Neural crest cell (in vitro differentiated cells): ENCODE results near the gene CETN3. TPM values are rescaled to one million over a fixed set of nuclear protein-coding genes. Genes with fewer than 3 reads are reported as not detected.
"Not testable (repeated sequence)": the region's sequence is repeated elsewhere in the genome, so short reads cannot be mapped to it uniquely, and the experiment has no call there.

Experiments
- DNase-seq: peaks from one replicate; pipeline ENCODE4 v3.0.0; 2021; ENCODE audit warnings: low read depth, mixed read lengths, low spot score
- H3K27ac Mint-ChIP-seq: one replicate; pipeline ENCODE4 v1.8.0; 2021; ENCODE audit warnings: mild to moderate bottlenecking, mixed read lengths; ENCODE audit not compliant: unreplicated experiment
- H3K27me3 Mint-ChIP-seq: 2 replicates; pipeline ENCODE4 v1.8.0; 2021; ENCODE audit warnings: low read depth, mild to moderate bottlenecking, mixed read lengths
- H3K36me3 Mint-ChIP-seq: 2 replicates; pipeline ENCODE4 v1.8.0; 2021; ENCODE audit warnings: low read depth, mild to moderate bottlenecking, mixed read lengths
- H3K4me1 Mint-ChIP-seq: 2 replicates; pipeline ENCODE4 v1.8.0; 2021; ENCODE audit warnings: mixed read lengths
- H3K4me3 Mint-ChIP-seq: one replicate; pipeline ENCODE4 v1.8.0; 2021; ENCODE audit warnings: mild to moderate bottlenecking, mixed read lengths
- H3K9me3 Mint-ChIP-seq: 2 replicates; pipeline ENCODE4 v1.8.0; 2021; ENCODE audit warnings: mixed read lengths
- CTCF ChIP-seq: fragments of 200-600 bp; sonication (generic); conservative IDR thresholded peaks from 2 replicates; pipeline ENCODE4 v1.5.0; 2021; ENCODE audit warnings: antibody characterized with exemption, mild to moderate bottlenecking
- total RNA-seq: library from RNA; stranded (reverse); gene quantifications from 2 replicates; pipeline ENCODE4 v1.2.1, GENCODE V29; 2021

The CETN3 gene
- total RNA-seq, 1 donor from 2014 or later, result 44.0 TPM

GRCh38 chr5:90345684-90346083 is 63.9 kb downstream of the CETN3 start:
- TF ChIP-seq CTCF, result no peak
- Mint-ChIP-seq H3K36me3 (no peaks in the 10 kb centered on the region), H3K9me3 (no peaks in the 10 kb centered on the region), H3K4me3 (no peak overlapping the region), H3K4me1 (no peaks in the 10 kb centered on the region), H3K27ac (no peak overlapping the region), H3K27me3 (no peaks in the 10 kb centered on the region)
- no peak for DNase-seq

- H3K9me3 Mint-ChIP-seq, result no peaks in the 10 kb centered on the region
- H3K27ac Mint-ChIP-seq, result no peak overlapping the region
- H3K4me1 Mint-ChIP-seq, result no peaks in the 10 kb centered on the region
- no peak for TF ChIP-seq CTCF
- no peaks in the 10 kb centered on the region for H3K27me3 Mint-ChIP-seq
- H3K4me3 Mint-ChIP-seq, result no peak overlapping the region
- no peaks in the 10 kb centered on the region for H3K36me3 Mint-ChIP-seq
- DNase-seq, result no peak
Measured at GRCh38 chr5:90344689-90345088, 64.9 kb downstream of the CETN3 start.

GRCh38 chr5:90343731-90344130 is 65.8 kb downstream of the CETN3 start:
- H3K27ac Mint-ChIP-seq, H3K4me1 Mint-ChIP-seq, H3K9me3 Mint-ChIP-seq, H3K4me3 Mint-ChIP-seq, DNase-seq, H3K27me3 Mint-ChIP-seq, H3K36me3 Mint-ChIP-seq: not testable (repeated sequence)

- Mint-ChIP-seq H3K36me3 (no peaks in the 10 kb centered on the region), H3K4me1 (no peaks in the 10 kb centered on the region), H3K9me3 (no peaks in the 10 kb centered on the region), H3K4me3 (no peak overlapping the region), H3K27me3 (no peaks in the 10 kb centered on the region), H3K27ac (no peak overlapping the region)
- no peak for TF ChIP-seq CTCF
- no peak for DNase-seq
Measured at GRCh38 chr5:90342576-90342975, 67.0 kb downstream of the CETN3 start.

Other genes starting within 250 kb of the CETN3 start
- gene MBLAC2, start 65.0 kb upstream of the CETN3 start, total RNA-seq, result 6.6 and 7.3 TPM in 2 replicates
- 10.6 and 12.1 TPM in 2 replicates for gene POLR3G, start 65.1 kb upstream of the CETN3 start, total RNA-seq
- gene LYSMD3, start 119.8 kb upstream of the CETN3 start, total RNA-seq, result 12.0 and 12.1 TPM in 2 replicates
- 43.4 and 45.0 TPM in 2 replicates for gene ADGRV1, start 149.0 kb upstream of the CETN3 start, total RNA-seq